ENCODE results near the gene ENPP7.

- TF ChIP-seq POLR2AphosphoS5 (IDR thresholded peaks at IDR 0.05; ENCODE audit: low read depth, low read length) (no peak), TAF1 (IDR thresholded peaks at IDR 0.05; ENCODE audit: borderline replicate concordance, insufficient read depth, low read length) (no peak), SIN3A (IDR thresholded peaks at IDR 0.05; ENCODE audit: borderline replicate concordance, insufficient read depth, low read length) (no peak), REST (IDR thresholded peaks at IDR 0.05; ENCODE audit: insufficient read depth in 1 of 2, low read depth in 2 of 2, low read length in 2 of 2) (no peak)
These were observed 8.7 kb downstream of the ENPP7 start for GRCh38 chr17:79739148-79740062.
